Inflammatory macrophage treated with lipopolysaccharide for 1 hour (primary cell): ENCODE measurements around the gene PTAFR.
"Not testable (repeated sequence)": the region's sequence is repeated elsewhere in the genome, so short reads cannot be mapped to it uniquely, and the experiment has no call there.

ENCODE experiments used
- DNase-seq, 2 donors: peaks; one replicate each; pipeline ENCODE4 v3.0.0-alpha.2; 2020 to 2022

The PTAFR gene

GRCh38 chr1:28143496-28144202, 32.8 kb downstream of the PTAFR start:
- peak in 1 of 2 donors; percentile 39 for DNase-seq

GRCh38 chr1:28141685-28142084, 34.8 kb downstream of the PTAFR start:
- no peak for DNase-seq

DNA sequence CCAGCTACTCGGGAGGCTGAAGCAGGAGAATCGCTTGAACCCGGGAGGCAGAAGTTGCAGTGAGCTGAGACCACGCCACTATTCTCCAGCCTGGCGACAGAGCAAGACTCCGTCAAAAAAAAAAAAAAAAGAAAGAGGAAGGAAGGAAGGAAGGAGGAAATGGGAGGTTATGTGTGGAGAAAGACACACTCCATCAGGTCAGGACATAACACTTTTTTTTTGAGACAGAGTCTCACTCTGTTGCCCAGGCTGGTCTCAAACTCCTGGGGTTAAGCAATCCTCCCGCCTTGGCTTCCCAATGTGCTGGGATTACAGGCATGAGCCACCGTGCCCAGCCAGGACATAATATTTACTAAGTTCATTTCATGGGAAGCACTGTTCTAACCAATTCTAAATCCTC, 36.6 kb downstream of the PTAFR start:
- not testable (repeated sequence) for DNase-seq

- peak; percentile 98 to 99 for DNase-seq
Measured at GRCh38 chr1:28139025-28139712, 37.3 kb downstream of the PTAFR start.

DNA sequence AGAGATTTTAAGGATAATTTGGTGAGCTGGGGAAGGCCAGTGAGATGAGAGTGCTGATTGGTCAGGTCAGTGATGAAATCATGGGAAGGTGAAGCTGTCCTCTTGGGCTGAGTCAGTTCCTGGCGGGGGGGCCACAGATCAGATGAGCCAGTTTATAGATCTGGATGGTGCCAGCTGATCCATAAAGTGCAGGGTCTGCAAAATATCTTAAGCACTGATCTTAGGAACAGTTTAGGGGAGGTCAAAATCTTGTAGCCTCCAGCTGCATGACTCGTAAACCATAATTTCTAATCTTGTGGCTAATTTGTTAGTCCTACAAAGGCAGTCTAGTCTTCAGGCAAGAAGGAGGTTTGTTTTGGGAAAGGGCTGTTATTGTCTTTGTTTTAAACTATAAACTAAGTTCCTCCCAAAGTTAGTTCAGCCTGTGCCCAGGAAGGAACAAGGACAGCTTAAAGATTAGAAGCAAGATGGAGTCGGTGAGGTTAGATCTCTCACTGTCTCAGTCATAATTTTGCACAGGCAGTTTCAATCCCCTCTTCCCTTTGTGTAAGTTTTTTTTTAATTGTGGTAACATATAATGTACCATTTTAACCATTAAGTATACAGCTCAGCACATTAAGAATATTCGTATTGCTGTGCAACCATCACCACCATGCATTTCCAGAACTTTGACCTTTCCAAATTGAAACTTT, 39.4 kb downstream of the PTAFR start:
- no peak for DNase-seq

- no peak for DNase-seq
Measured at GRCh38 chr1:28136169-28136921, 40.1 kb downstream of the PTAFR start.

DNA sequence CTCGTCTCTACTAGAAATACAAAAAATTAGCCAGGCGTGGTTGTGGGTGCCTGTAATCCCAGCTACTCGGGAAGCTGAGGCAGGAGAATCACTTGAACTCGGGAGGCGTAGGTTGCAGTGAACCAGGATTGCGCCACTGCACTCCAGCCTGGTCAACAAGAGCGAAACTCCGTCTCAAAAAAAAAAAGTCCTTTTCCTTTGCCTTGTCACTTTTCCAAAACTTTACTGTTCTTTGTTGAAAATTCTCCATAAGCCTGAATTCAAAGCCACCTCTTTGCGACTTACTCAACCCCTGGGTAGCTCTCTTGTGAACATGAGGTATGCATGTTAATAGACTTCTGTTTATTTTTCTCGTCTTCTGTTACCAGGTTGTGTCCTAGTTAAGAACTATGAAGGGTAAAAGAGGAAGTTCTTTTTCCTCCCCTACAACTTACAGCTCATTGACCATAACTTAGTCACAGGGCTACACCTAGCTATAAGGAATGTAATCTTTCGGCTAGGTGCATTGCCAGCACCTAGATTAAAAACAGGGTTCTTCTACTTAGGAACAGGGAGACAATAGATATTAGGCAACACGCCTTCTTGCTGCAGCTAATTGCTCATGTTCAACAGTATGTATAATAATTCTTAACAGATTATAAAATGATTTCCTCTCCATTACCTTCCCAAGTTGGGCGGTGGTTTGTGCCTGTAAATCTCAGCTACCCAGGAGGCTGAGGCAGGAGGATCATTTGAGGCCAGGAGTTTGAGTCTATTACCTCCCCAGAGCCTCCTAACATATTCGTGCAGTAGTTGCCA, 40.9 kb downstream of the PTAFR start:
- DNase-seq: peak; percentile 64 to 73

DNA sequence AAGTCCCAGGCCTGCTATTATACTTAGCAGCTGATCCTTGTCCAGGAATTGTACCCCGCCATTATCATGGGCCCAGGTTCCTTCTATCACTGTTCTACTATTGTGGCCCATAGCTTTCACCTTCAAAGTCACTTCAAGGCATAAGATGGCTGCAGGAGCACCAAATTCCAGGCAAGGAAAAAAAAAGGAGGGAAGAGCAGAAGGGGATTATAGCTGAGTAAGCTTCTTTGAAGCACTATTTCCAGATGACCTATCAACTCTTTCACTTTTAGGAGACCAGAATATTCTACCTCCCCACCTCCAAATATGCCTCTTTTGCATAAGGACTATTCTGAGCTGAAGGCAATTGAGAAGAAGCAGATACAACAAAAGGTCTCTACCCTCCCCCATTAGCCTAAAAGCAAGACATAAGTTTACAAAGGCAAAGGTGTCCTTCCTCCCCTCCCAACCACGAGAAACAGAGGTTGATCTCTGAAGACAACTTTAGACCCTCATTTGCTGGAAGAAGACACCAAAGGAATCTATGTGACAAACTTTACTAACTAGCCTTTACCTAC, 41.8 kb downstream of the PTAFR start:
- no peak for DNase-seq

- DNase-seq: peak; percentile 63 to 71
Measured at GRCh38 chr1:28132171-28133167, 44.0 kb downstream of the PTAFR start.

DNA sequence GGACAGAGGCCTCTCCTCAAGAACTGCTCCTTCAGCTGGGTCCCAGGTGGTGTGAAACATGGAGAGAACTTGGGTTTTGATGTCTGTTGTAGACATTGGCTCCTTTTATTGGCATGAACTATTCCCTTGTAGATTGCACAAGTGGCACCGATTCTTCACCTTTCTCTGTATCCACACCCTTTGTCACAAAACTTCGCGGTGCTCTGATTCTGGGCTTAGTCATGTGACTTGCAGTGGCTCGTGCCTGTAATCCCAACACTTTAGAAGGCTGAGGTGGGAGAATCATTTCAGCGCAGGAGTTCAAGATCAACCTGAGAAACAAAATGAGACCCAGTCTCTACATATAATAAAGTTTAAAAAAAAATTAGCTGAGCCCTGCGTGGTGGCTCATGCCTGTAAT, 45.6 kb downstream of the PTAFR start:
- no peak for DNase-seq

DNA sequence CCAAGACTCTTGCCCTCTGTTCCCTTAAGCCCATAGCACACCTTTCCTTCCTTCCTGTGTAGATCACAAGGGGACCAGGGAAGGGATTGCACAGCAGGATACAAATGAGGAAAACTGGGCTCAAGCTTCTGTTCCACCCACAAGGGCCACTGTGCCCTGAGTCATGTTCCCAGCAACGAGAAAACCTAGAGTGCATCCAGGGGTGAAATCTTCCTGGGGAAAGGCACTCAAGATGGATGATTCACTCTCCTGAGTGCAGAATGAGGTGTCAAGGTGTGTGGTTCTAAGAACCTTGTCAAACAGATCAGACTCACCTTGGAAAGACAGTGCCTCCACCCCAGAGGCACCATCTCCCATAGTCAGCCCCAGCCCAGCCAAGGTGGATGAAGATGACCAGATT, 47.3 kb downstream of the PTAFR start:
- peak in 1 of 2 donors; percentile 69 for DNase-seq

DNA sequence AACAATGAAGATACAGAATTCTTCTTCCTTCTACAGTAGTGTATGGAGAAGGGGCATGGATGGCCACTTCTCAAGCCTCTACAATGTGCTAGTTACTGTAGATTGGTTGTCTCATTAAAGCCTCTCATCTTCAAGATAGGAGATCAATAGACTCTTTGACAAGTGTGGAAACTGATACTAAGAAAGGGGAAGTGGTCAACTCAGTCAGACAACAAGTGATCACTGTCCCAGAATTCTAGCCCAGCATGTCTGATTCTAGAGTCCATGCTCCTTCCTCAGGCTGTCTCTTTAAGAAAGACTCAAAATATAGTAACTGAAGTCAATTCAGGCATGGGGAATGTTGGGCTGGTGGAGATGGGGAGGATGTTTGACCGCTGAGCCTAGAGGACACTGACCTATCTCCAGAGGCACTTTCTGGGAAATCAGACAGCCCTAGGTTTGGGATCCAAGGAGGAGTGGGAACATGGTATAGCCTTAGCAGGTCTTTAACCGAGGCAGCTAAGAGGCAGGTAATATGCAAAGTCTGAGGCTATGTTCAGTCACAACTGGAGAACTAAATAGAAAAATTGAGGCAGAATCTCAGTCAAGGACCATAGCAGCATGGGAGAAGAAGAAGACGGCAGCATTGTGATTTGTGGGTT, 48.8 kb downstream of the PTAFR start:
- DNase-seq: peak; percentile 65 to 69

- peak; percentile 72 to 80 for DNase-seq
Measured at GRCh38 chr1:28126783-28127490, 49.6 kb downstream of the PTAFR start.

DNA sequence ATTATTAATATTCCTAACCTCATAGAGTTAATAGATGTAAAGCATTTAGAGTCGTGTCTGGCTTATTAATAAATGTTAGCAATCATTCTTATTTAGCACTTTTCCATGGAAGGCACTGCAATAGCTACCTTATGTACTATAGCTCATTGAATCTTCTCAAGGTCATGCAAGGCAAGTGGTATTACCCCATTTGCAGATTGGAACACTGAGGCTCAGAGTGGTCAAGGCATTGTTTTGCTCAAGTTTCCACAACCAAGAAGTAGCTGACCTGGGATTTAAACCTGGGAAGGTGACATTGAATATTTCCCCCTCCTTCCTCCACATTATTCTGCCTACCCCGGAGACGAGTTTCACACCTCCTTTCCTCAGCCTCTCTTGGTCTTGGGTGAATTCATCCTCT, 50.3 kb downstream of the PTAFR start:
- no peak for DNase-seq

- peak; percentile 89 to 99 for DNase-seq
Measured at GRCh38 chr1:28123461-28123961, 53.0 kb downstream of the PTAFR start.

DNA sequence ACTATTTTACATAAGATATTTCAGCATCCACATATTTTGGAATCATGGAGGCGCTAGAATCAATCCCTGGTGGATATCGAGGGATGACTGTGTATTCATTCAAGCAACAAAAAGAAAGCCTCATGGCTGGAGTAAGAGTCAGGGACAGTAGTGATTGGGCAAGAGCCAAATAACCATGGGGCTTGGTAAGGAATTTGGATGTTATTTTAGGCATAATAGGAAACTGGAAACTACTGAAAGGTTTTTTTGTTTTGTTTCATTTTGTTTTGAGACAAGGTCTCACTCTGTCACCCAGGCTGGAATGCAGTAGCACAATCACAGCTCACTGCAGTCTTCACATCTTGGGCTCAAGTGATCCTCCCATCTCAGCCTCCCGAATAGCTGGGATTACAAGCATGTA, 54.3 kb downstream of the PTAFR start:
- DNase-seq: peak; percentile 57 to 83

DNA sequence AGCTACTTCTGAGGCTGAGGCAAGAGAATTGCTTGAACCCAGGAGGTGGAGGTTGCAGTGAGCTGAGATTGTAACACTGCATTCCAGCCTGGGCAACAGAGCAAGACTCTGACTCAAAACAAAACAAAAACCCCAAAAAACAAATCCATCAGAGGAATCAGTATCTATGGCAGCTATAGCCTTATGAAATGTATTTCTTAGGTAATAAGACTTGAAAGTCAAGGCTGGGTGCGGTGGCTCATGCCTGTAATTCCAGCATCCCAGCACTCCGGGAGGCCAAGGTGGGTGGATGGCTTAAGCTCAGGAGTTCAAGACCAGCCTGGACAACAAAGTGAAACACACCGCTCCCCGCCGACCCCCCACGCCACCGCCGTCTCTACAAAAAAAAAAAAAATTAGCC, 56.9 kb downstream of the PTAFR start:
- DNase-seq: no peak

DNA sequence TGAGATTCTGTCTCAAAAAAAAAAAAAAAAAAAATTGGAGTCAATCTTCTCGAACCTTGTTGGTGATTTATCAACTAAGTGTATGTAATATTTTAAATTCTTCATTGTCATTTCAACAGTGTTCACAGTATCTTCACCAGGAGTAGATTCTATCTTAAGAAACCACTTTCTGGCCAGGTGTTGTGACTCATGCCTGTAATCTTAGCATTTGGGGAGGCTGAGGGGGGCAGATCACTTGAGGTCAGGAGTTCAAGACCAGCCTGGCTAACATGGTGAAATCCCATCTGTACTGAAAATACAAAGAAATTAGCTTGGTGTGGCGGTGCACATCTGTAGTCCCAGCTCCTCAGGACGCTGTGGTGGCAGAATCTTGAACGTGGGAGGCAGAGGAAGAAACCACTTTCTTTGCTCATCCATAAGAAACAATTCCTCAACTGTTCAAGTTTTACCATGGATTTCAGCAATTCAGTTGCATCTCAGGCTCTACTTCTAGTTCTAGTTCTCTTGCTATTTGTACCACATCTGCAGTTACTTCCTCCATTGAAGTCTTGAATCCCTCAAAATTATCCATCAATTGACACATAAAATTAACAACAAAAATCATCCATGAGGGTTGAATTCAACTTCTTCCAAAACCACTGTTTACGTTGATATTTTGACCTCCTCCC, 57.7 kb downstream of the PTAFR start:
- no peak for DNase-seq

DNA sequence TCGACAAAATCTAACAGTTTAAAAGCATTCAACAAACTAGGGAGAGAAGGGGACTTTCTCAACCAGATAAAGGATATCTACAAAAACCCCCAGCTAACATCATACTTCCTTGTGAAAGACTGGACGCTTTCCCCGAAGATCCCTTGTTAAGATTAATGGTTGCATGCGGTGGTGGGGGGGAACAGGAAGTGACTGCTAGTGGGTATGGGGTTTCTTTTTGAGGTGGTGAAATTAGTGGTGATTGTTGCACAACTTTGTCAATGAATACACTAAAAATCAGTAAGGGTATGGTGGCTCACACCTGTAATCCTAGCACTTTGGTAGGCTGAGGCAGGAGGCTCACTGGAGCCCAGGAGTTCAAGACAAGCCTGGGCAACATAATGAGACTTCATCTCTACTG, 61.2 kb downstream of the PTAFR start:
- DNase-seq: peak; percentile 97
